B cell (primary cell): ENCODE data around the gene AGBL4. TPM values are rescaled to one million over a fixed set of nuclear protein-coding genes. Genes with fewer than 3 reads are reported as not detected.

Experiments
- ATAC-seq: fragments of 200-7000 bp; cut with Tn5 transposase; one replicate; pipeline ENCODE4 v1.10.0; 2021; ENCODE audit warnings: low read depth, mild to moderate bottlenecking, moderate number of reproducible peaks, moderate library complexity
- CTCF ChIA-PET: fragments of 350-600 bp; sonication (Branson Sonifier 250); formaldehyde crosslinking; loops from one replicate; lab custom pipeline; 2021; ENCODE audit warnings: antibody characterized with exemption, inconsistent platforms; lab: Charles Lee
- POLR2A ChIA-PET: fragments of 350-600 bp; sonication (Branson Sonifier 250); formaldehyde crosslinking; loops from one replicate; lab custom pipeline; 2021; ENCODE audit warnings: antibody characterized with exemption; lab: Charles Lee
- DNase-seq: peaks from one replicate; pipeline ENCODE4 v3.0.0; 2013
- H2AFZ ChIP-seq: 2 replicates; pipeline ENCODE4 v1.6.1; 2012; ENCODE audit warnings: mild to moderate bottlenecking, low read depth, low read length; ENCODE audit not compliant: insufficient read depth, poor library complexity, severe bottlenecking
- H3K27ac ChIP-seq, 2 donors: 1 replicate in 1 of 2; 2 replicates in 1 of 2; pipeline ENCODE4 v1.5.1; 2012 to 2013; ENCODE audit warnings: low read length in 2 of 2, mild to moderate bottlenecking in 2 of 2, moderate library complexity in 1 of 2
- H3K27me3 ChIP-seq, 4 experiments: fragments of 200-600 bp in 1 of 4; sonication (generic) in 1 of 4; replicated peaks in 1 of 4; 1 replicate in 2 of 4; 2 replicates in 2 of 4; pipeline versions ENCODE4 v1.6.1 to v1.7.0; 2013 to 2016; ENCODE audit warnings: low read length in 3 of 4, mild to moderate bottlenecking in 2 of 4, mixed read lengths in 1 of 4, moderate library complexity in 1 of 4; ENCODE audit not compliant: insufficient read depth in 4 of 4, control insufficient read depth in 3 of 4; ENCODE audit errors: control extremely low read depth in 1 of 4
- H3K36me3 ChIP-seq, 2 experiments: replicated peaks in 1 of 2; 1 replicate in 1 of 2; 2 replicates in 1 of 2; pipeline versions ENCODE4 v1.6.1 to v1.7.1; 2013; ENCODE audit warnings: low read length in 1 of 2; ENCODE audit not compliant: insufficient read depth in 2 of 2, control insufficient read depth in 1 of 2; ENCODE audit errors: control extremely low read depth in 1 of 2, extremely low read depth in 1 of 2
- H3K4me1 ChIP-seq, 2 donors: fragments of 200-600 bp in 1 of 2; sonication (generic) in 1 of 2; 1 replicate in 1 of 2; 2 replicates in 1 of 2; pipeline versions ENCODE4 v1.5.1 to v1.6.1; 2013 to 2017; ENCODE audit warnings: low read length in 2 of 2; ENCODE audit not compliant: control insufficient read depth in 2 of 2, insufficient read depth in 2 of 2
- H3K4me2 ChIP-seq: replicated peaks from 2 replicates; pipeline ENCODE3; 2012; ENCODE audit warnings: mild to moderate bottlenecking, low read depth, low read length; ENCODE audit not compliant: poor library complexity, severe bottlenecking
- H3K4me3 ChIP-seq, 5 experiments: fragments of 200-600 bp in 1 of 5; sonication (generic) in 1 of 5; 1 replicate in 3 of 5; 2 replicates in 2 of 5; pipeline versions ENCODE4 v1.5.1 to v1.7.0; 2011 to 2016; ENCODE audit warnings: low read length in 4 of 5, mild to moderate bottlenecking in 4 of 5, low read depth in 2 of 5, control low read depth in 1 of 5, moderate library complexity in 1 of 5; ENCODE audit not compliant: insufficient read depth in 1 of 5; ENCODE audit errors: control extremely low read depth in 1 of 5, extremely low read depth in 1 of 5
- H3K79me2 ChIP-seq: fragments of 200-600 bp; sonication (generic); one replicate; pipeline ENCODE4 v1.6.0; 2016; ENCODE audit warnings: low read length; ENCODE audit not compliant: control insufficient read depth, insufficient read depth
- H3K9ac ChIP-seq: fragments of 200-600 bp; sonication (generic); 2 replicates; pipeline ENCODE4 v1.6.1; 2017; ENCODE audit warnings: mild to moderate bottlenecking, low read length, moderate library complexity
- H3K9me3 ChIP-seq, 3 donors: one replicate each; pipeline versions ENCODE4 v1.6.1 to v1.7.1; 2013; ENCODE audit warnings: low read length in 2 of 3; ENCODE audit not compliant: control insufficient read depth in 2 of 3, insufficient read depth in 1 of 3; ENCODE audit errors: control extremely low read depth in 1 of 3
- H4K20me1 ChIP-seq: 2 replicates; pipeline ENCODE4 v1.6.0; 2012; ENCODE audit warnings: mild to moderate bottlenecking, low read length; ENCODE audit not compliant: insufficient read depth, control insufficient read depth, poor library complexity, severe bottlenecking
- H3K27ac Mint-ChIP-seq: one replicate; pipeline ENCODE4 v1.8.0; 2021; ENCODE audit warnings: mixed read lengths
- H3K27me3 Mint-ChIP-seq: one replicate; pipeline ENCODE4 v1.8.0; 2021; ENCODE audit warnings: mixed read lengths
- H3K4me1 Mint-ChIP-seq: one replicate; pipeline ENCODE4 v1.8.0; 2021; ENCODE audit warnings: mixed read lengths
- H3K4me3 Mint-ChIP-seq: one replicate; pipeline ENCODE4 v1.8.0; 2021; ENCODE audit warnings: mixed read lengths
- H3K9me3 Mint-ChIP-seq: one replicate; pipeline ENCODE4 v1.8.0; 2022; ENCODE audit warnings: mixed read lengths; ENCODE audit not compliant: insufficient read depth
- CTCF ChIP-seq: fragments of 200-600 bp; IDR thresholded peaks from one replicate; pipeline ENCODE4 v1.8.0; 2022; ENCODE audit warnings: antibody characterized with exemption, mild to moderate bottlenecking
- EZH2 ChIP-seq: IDR thresholded peaks from 2 replicates; pipeline ENCODE4 v1.6.1; 2012; ENCODE audit warnings: borderline replicate concordance, low read depth, mild to moderate bottlenecking, moderate library complexity, low read length; ENCODE audit not compliant: insufficient read depth, poor library complexity, severe bottlenecking
- WGBS: methylation state at CpG from one replicate; pipeline ENCODE4 v1.1.5; 2013; ENCODE audit warnings: missing lambda C conversion rate; ENCODE audit not compliant: insufficient coverage; 5-methylcytosine and 5-hydroxymethylcytosine counted together
- intact Hi-C: fragments of 100-400 bp; cut with micrococcal nuclease; formaldehyde crosslinking; loops from one replicate; pipeline ENCODE4 v1.10.0; 2022
- polyA plus RNA-seq: library from polyadenylated mRNA; depleted of rRNA; stranded (reverse); fragments of >200 nt; gene quantifications from 2 replicates; pipeline ENCODE4 v1.2.3, GENCODE V29; 2012
- total RNA-seq, 2 donors: library from RNA; stranded (reverse); fragments of 120-200 nt in 1 of 2; gene quantifications; 1 replicate in 1 of 2; 2 replicates in 1 of 2; pipeline versions ENCODE4 v1.2.3 to v1.2.4, GENCODE V29; 2013 to 2022

AGBL4 gene
- total and polyA plus RNA-seq, 2 donors (not counting 1 experiment from before 2014, with no cell fraction given): 0.07 to 0.12 TPM

- no peak for DNase-seq
- POLR2A ChIA-PET: no interaction called here
Measured at GRCh38 chr1:49465486-49466185, 558.1 kb downstream of the AGBL4 start.

GRCh38 chr1:49448200-49448599 is 575.6 kb downstream of the AGBL4 start:
- Histone ChIP-seq H3K36me3 (no peaks in the 10 kb centered on the region), H3K9ac (no peak overlapping the region), H4K20me1 (no peaks in the 10 kb centered on the region), H3K4me1 (no peaks in the 10 kb centered on the region), H3K79me2 (no peaks in the 10 kb centered on the region), H3K9me3 (no peaks in the 10 kb centered on the region), H3K4me2 (no peak overlapping the region), H3K4me3 (no peak overlapping the region), H3K27ac (no peak overlapping the region), H2AFZ (no peak overlapping the region), H3K27me3 (no peaks in the 10 kb centered on the region)
- ChIA-PET POLR2A (no interaction called here), CTCF (no interaction called here)
- H3K27ac Mint-ChIP-seq: no peak overlapping the region
- intact Hi-C loops: no loop called here
- H3K27me3 Mint-ChIP-seq: no peaks in the 10 kb centered on the region
- no peak overlapping the region for H3K4me3 Mint-ChIP-seq
- H3K4me1 Mint-ChIP-seq: no peaks in the 10 kb centered on the region
- DNase-seq (no peak), ATAC-seq (no peak)
- H3K9me3 Mint-ChIP-seq: peaks cover 2% of the 10 kb centered on the region
- TF ChIP-seq CTCF (no peak), EZH2 (no peak)
- WGBS: 100% methylated on average over 1 of the region's 2 CpGs

More at GRCh38 chr1:49465486-49466185, 558.1 kb downstream of the AGBL4 start:
- Histone ChIP-seq H3K9ac (no peak overlapping the region), H3K9me3 (no peaks in the 10 kb centered on the region), H3K79me2 (no peaks in the 10 kb centered on the region), H3K27me3 (no peaks in the 10 kb centered on the region), H2AFZ (no peak overlapping the region), H3K4me3 (no peak overlapping the region), H4K20me1 (no peaks in the 10 kb centered on the region), H3K4me1 (no peaks in the 10 kb centered on the region), H3K4me2 (no peak overlapping the region), H3K27ac (no peak overlapping the region), H3K36me3 (no peaks in the 10 kb centered on the region)
- ATAC-seq: no peak
- Mint-ChIP-seq H3K27me3 (no peaks in the 10 kb centered on the region), H3K4me3 (no peak overlapping the region), H3K4me1 (no peaks in the 10 kb centered on the region), H3K27ac (no peak overlapping the region), H3K9me3 (no peaks in the 10 kb centered on the region)
- intact Hi-C loops: no loop called here
- TF ChIP-seq CTCF: no peak
- no CpG with 5 or more reads among the region's 4 CpGs for WGBS
- CTCF ChIA-PET: no interaction called here
